ENCODE data around the gene TSC22D3.

The TSC22D3 gene

GRCh38 chrX:107682256-107682655 is 93.3 kb downstream of the TSC22D3 start:
- no peak for TF ChIP-seq CTCF (conservative IDR thresholded peaks at IDR 0.05; ENCODE audit: low read length)
- no peak overlapping the region for H3K4me3 ChIP-seq (ENCODE audit: low read length)
- DNase-seq (ENCODE audit: low read depth), result no peak

- DNase-seq (ENCODE audit: low read depth), result peak; percentile 69
- H3K4me3 ChIP-seq (ENCODE audit: low read length), result no peak overlapping the region
- no peak for TF ChIP-seq CTCF (conservative IDR thresholded peaks at IDR 0.05; ENCODE audit: low read length)
Observed at GRCh38 chrX:107678957-107679740, 96.4 kb downstream of the TSC22D3 start.

GRCh38 chrX:107677909-107678308 is 97.7 kb downstream of the TSC22D3 start:
- DNase-seq (ENCODE audit: low read depth), result no peak
- no peak overlapping the region for H3K4me3 ChIP-seq (ENCODE audit: low read length)
- no peak for TF ChIP-seq CTCF (conservative IDR thresholded peaks at IDR 0.05; ENCODE audit: low read length)

- H3K4me3 ChIP-seq (ENCODE audit: low read length), result peak overlapping the region; percentile 67; the same call in 1 of the 2 replicates
- DNase-seq (ENCODE audit: low read depth), result no peak
- no peak for TF ChIP-seq CTCF (conservative IDR thresholded peaks at IDR 0.05; ENCODE audit: low read length)
Observed at GRCh38 chrX:107677501-107677901, 98.1 kb downstream of the TSC22D3 start.

GRCh38 chrX:107676559-107677378 is 98.8 kb downstream of the TSC22D3 start:
- peak overlapping the region; percentile 67 for H3K4me3 ChIP-seq (ENCODE audit: low read length)
- DNase-seq (ENCODE audit: low read depth), result peak; percentile 88
- TF ChIP-seq CTCF (conservative IDR thresholded peaks at IDR 0.05; ENCODE audit: low read length), result no peak

GRCh38 chrX:107675823-107676555 is 99.6 kb downstream of the TSC22D3 start:
- peak; percentile 50 for DNase-seq (ENCODE audit: low read depth)

More at GRCh38 chrX:107675823-107676555, 99.6 kb downstream of the TSC22D3 start:
- no peak for TF ChIP-seq CTCF (conservative IDR thresholded peaks at IDR 0.05; ENCODE audit: low read length)
- H3K4me3 ChIP-seq (ENCODE audit: low read length), result peak overlapping the region; percentile 67

Data from AG10803 (cell line).